Measurements from ENCODE around the gene SP4.

SP4 gene

DNA sequence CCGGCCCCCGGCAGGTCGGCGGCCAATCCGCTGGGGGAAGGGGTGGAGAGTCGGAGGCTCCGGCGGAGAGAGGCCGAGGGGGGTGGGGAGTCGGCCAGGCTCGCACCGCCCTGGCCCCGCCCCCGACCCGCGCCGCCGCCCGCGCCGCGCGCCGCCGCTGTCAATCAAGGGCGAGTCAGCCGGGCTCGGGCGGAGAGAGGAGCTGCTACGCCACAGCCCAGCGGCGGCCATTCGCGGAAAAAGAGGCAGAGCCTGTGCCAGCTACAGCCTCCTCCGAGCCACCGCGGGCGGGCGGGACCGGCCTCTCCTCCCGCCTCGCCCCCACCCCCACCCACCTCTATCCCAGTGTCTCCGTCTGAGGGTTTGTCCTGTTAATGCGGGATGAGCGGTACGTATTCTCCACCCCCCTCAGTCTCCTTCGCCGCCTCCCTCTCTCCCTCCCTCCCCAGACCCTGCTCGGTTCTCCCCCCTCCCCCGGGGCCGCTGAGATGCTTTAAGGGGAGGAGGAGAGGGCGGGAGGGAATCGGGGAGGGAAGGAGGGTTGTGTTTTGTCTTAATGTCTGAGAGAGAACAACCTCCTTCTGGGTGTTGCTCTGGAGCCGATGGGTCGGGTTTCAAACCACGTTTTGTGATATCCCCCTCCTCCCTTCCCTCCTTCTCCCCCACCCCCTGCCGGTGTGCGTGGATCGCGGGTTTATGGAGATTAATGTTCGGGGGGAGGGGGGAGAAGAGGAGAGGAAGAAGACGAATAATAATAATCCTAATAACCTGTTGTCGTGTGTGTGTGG, at the start of gene SP4:
SP4 (plus strand) TSS at position 213 of the 788 bp plus-strand sequence; CDS start at position 382, 169 bp downstream.
- peak; percentile 67 to 74 for DNase-seq

- DNase-seq, result no peak
Observed at GRCh38 chr7:21383227-21384220, 44.4 kb upstream of the SP4 start.

GRCh38 chr7:21393937-21394336, 33.9 kb upstream of the SP4 start:
- no peak for DNase-seq

DNA sequence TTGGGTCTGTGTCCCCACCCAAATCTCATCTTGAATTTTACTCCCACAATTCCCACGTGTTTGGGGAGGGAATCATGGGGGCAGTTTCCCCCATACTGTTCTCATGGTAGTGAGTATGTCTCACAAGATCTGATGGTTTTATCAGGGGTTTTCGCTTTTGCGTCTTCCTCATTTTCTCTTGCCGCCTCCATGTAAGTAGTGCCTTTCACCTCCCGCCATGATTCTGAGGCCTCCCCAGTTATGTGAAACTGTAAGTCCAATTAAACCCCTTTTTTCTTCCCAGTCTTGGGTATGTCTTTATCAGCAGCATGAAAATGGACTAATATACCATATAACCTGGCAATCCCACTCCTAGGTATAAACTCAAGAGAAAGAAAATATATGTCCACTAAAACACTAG, 25.9 kb upstream of the SP4 start:
- DNase-seq, result no peak

GRCh38 chr7:21407796-21408480, 19.9 kb upstream of the SP4 start:
- no peak for DNase-seq

- no peak for DNase-seq
Observed at GRCh38 chr7:21408481-21408820, 19.4 kb upstream of the SP4 start.

GRCh38 chr7:21412410-21412851, 15.5 kb upstream of the SP4 start:
- no peak for DNase-seq

GRCh38 chr7:21412957-21413356, 14.9 kb upstream of the SP4 start:
- DNase-seq, result no peak

- no peak for DNase-seq
Observed at GRCh38 chr7:21413502-21413901, 14.4 kb upstream of the SP4 start.

GRCh38 chr7:21414795-21415393, 13.0 kb upstream of the SP4 start:
- DNase-seq, result no peak

GRCh38 chr7:21417647-21418046, 10.2 kb upstream of the SP4 start:
- no peak for DNase-seq

DNA sequence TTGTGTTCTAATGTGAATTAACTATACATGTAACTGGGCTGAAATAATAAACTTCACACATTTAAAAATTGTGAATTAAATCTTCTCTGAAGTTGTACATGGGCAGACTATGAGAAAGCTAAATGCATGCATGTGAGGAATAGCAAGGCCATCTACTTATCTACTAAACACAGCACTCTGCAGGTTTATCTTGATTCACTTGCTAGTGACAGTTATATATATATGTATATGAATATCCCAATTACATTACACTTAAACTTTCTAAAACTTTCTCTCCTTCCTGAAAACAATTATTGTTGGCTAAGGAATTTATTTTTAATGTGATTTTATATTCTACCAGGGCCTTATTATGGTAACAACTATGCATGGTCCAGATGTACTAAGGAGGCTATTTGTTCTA, 5.1 kb upstream of the SP4 start:
- DNase-seq, result no peak

DNA sequence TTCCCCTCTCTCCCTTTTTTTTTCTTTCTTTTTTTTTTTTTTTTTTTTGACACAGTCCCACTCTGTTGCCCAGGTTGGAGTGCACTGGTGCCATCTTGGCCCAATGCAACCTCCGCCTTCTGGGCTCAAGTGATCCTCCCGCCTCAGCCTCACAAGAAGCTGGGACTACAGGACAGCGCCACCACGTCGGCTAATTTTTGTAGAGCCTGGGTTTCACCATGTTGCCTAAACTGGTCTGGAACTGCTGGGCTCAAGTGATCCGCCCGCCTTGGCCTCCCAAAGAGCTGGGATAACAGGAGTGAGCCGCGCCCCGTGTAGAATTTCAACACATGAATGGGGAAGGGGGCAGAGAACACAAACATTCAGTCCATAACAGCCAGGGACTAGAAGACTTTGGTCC, 2.6 kb upstream of the SP4 start:
- DNase-seq, result no peak

DNA sequence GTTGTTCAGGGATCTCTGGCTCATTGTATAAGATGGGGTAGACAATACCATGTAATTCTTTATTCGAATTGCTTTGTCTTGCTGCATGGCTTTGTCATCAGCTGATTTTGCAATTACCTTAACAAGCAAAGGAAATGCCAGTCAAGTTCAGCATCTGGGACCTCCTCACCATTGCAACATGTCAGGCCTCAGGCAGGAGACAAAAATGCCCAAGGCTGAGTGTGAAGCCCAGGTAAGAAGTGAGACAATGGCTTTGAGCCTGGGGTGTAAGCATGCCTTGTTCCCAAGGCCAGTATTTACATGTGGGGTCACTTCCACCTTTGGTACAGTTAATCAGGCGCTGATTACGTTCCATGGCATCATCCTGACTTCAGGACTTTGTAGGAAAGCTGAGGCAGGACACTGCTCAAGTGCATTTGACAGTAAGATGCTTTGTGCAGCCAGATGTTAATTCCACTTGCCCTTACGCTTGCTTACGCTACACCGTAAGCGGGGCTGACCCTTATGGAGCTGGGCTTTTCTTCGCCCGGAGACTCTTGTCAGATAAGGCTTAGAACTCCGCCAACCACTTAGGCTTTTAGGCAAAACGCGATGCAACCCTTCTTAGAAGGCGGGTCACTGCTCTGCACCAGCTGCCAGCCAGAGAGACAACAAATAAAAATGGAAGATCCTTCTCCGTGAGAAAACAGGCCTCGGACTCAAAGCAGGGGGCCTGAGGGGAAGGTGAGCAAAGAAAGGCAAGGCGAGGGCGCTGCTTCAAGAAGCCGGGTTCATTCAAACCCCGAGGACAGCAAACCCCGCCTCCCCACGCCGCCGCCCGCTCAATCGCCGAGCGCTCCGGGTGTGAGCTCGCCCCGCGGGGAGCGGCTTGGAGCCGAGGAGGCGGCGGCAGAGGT, 1.3 kb upstream of the SP4 start:
- DNase-seq, result no peak

DNA sequence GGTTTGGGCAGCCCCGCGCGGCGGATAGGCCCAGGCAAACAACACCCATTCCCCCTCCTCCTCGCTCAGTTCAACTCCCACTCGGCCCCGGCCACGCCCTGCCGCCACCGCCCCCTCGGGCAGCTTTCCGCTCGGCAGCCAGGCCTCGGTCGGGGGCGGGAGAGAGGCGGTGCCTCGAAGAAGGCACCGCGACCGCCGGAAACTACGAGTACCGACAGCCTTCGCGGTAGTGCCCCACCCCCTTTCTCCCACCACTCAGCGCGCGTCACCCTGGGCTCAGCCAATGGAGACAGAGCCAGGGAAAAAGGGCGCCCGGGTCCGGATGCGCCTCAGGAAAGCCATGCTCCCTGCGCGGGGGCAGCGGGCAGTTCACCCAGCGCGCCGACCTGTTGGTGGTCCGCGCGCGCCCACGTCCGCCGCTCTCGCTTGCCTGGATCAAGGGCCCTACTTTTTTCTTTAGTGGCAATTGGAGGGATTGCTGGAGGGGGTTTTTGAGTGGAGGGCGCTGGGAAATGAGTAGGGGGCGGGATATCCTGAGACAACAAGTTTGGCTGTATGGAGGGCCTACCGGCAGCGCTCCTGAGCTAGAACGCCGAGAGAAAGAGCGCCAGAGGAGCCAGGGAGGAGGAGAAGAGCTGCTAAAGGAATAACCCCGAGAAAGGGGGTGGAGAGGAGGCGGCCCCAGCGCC, 557 bp upstream of the SP4 start:
- DNase-seq, result peak; percentile 71 to 91

DNA sequence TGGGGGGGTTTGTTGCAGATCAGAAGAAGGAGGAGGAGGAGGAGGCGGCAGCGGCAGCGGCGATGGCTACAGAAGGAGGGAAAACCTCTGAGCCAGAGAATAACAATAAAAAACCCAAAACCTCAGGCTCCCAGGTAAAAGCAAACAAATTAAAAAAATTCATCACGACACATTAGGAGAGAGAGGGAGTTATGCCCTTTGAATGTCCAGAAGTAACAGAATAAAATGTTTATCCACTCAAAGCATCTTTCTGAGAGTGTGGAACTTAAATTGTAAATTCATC, 717 bp downstream of the SP4 start:
- DNase-seq, result no peak

- DNase-seq, result no peak
Observed at GRCh38 chr7:21429021-21429420, 1.1 kb downstream of the SP4 start.

GRCh38 chr7:21429786-21430574, 2.1 kb downstream of the SP4 start:
- no peak for DNase-seq

GRCh38 chr7:21430575-21430954, 2.7 kb downstream of the SP4 start:
- no peak for DNase-seq

DNA sequence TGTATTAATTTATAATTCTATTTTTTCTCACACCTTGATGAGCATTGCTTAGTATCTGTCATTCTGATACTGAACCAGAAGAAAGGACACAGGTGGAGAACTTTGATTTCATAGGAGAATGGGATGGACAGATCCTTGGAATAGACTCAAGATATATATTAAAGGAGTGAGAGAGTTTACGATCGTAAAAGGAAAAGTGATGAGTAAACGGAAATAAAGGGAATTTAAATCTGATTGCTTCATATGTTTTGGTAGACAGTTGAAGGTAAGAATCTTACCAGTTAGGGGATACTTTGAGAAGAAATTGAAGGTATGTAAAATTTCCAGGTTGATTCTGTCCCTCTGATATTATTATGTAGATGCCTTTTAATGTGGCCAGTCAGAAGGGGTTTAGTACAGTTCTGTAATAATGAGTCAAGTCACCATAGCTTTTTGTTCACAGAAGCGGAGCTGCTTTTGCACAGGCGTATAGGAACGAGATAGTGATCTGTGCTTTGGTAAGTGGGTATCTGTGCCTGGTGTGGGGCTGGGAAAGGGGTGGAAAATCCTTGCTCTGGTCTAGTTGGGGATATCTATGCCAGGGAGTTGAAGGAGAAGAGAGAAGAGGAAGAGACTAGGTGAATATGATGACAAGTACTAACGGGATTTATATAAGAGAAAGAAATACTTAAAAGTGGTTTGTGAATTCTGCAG, 15.4 kb downstream of the SP4 start:
- no peak for DNase-seq
